Umbilical cord (tissue), 2 donors: Measurements from ENCODE around the gene RAPGEF5. TPM values are rescaled to one million over a fixed set of nuclear protein-coding genes. Genes with fewer than 3 reads are reported as not detected.
"Not testable (repeated sequence)": the region's sequence is repeated elsewhere in the genome, so short reads cannot be mapped to it uniquely, and the experiment has no call there.

ENCODE experiments used
- DNase-seq: peaks from one replicate; pipeline ENCODE4 v3.0.0-alpha.2; 2015; ENCODE audit warnings: low spot score
- total RNA-seq: library from RNA; depleted of rRNA; stranded (reverse); fragments of >200 nt; gene quantifications from one replicate; pipeline ENCODE4 v1.2.3, GENCODE V29; 2014; ENCODE audit warnings: low replicate concordance; ENCODE audit not compliant: insufficient read depth

Gene RAPGEF5
- total RNA-seq, 1 donor from 2014 or later: 131 TPM

DNA sequence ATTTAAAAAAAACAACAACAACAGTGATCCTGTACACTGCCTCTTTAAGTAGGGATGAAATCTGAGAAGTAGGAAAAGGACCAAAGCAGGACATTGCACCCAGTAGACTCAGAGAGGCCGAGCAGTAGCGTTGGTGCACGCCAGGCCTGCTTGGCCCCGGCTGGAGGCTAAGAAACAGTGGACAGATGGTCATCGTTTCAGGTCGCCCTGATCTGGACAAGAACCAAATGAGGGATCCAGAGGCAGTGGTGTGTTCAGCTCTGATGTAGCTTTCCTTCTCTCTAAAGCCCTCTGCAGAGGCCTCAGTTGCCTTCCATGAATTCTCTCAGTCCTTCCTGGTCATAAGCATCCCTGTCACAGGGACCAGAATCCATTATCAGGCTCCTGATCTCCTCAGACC lies 269.1 kb downstream of the RAPGEF5 start:
- no peak for DNase-seq

DNA sequence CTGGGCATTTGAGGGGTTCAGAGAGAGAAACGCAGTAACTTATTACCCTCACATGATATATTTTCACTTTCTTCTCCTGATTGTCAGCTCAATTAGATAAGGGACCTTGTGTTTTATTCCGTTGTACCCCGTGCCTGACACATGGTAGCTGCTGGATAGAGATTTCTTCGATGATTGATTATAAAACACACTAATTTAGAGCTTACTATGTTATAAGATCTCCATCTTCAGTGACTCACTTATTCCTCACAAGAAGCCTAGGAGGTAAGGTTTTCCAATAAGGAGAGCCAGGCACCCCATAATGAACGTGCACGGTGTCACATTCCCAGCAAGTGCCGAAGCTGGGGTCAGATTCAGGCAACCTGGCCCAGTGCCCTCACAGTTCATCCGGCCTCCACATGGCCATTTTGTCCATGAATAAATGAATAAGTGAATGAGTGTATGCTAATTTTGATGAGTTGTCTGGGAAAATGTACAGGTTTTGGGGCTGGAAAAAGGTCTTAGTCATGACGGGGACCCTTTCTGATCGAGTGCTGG lies 273.2 kb downstream of the RAPGEF5 start:
- no peak for DNase-seq

DNA sequence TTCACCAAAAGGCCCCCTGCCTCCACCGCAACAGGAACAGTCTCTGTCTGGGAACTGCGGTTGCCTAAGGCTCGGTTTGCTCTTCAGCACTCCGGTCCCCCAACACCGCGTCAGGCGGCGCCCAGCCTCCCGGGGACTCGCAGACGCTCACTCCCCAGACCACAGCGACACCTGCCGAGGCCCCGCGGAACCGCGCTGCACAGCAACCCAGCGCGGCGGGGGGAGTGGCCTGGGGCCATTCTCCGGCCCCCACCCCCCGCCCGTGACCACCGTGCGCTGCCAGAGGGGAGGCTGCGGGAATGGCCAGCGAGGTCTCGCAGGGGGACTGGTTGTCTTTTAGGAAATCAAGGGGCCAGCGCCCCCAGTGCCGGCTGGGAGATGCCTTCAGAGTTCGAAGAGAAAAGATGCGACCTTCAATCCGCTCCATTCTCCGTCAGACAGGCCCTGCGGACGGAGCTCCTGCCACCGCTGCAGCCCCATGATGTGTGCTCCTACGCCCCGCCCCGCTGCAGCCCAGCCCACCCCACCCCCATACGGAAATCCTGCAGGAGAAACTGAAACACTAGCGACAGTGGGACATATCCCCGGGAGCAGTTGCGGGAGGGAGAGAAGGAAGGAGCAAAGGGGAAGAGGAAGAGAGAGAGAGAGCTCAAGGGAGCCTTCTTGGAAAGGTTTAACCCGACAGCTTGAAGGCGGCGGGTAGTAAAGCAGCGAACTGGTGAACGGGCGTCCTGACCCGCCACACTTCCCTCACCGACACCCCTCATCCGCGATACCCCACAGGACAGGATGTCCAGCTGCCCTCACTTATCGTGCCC lies 273.9 kb downstream of the RAPGEF5 start:
- DNase-seq: peak; percentile 91

GRCh38 chr7:22082553-22082885 lies 274.4 kb downstream of the RAPGEF5 start:
- no peak for DNase-seq

GRCh38 chr7:22080219-22080618 lies 276.7 kb downstream of the RAPGEF5 start:
- not testable (repeated sequence) for DNase-seq

GRCh38 chr7:22078872-22079271 lies 278.1 kb downstream of the RAPGEF5 start:
- not testable (repeated sequence) for DNase-seq

DNA sequence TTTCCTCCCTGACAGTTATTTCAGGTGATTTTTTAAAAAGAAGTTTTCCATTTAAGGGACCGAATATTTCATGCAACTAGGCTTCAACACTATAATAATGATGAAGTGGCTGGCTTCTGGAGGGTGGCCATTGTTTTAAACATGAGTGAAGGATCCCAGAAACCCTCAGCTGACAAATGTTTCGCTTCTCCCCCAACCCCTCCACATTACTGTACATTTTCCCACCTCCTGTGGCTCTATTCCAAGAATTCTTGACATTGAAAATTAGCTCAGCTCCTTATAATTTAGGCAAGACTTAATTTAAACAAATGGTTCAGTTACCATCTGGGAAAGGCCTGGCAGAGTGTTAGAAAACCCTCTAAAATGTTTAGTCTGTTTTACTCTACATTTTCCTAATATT lies 281.4 kb downstream of the RAPGEF5 start:
- DNase-seq: no peak

GRCh38 chr7:22074897-22075296 lies 282.1 kb downstream of the RAPGEF5 start:
- no peak for DNase-seq

Other genes with a start within 250 kb of the RAPGEF5 start
- 12.3 TPM for gene STEAP1B, start 143.0 kb upstream of the RAPGEF5 start, total RNA-seq